CD4-positive, alpha-beta memory T cell (primary cell): ENCODE data around the gene STAT4. TPM values are rescaled to one million over a fixed set of nuclear protein-coding genes. Genes with fewer than 3 reads are reported as not detected.

ENCODE experiments used
- CTCF ChIA-PET: fragments of 350-600 bp; sonication (Branson Sonifier 250); formaldehyde crosslinking; loops from one replicate; lab custom pipeline; 2021; ENCODE audit warnings: inconsistent platforms; ENCODE audit not compliant: partially characterized antibody; lab: Charles Lee
- POLR2A ChIA-PET: fragments of 350-600 bp; sonication (Branson Sonifier 250); formaldehyde crosslinking; loops from one replicate; lab custom pipeline; 2021; ENCODE audit not compliant: partially characterized antibody; lab: Charles Lee
- DNase-seq, 5 donors: peaks; one replicate each; pipeline versions ENCODE4 v3.0.0 to v3.0.0-alpha.2; 2020 to 2022; ENCODE audit warnings: mixed read lengths in 1 of 5
- H3K27ac ChIP-seq: one replicate; pipeline ENCODE4 v1.7.0; 2013; ENCODE audit warnings: low read depth, low read length
- H3K27me3 ChIP-seq: 2 replicates; pipeline ENCODE4 v1.7.0; 2013; ENCODE audit warnings: mild to moderate bottlenecking, low read length, moderate library complexity; ENCODE audit not compliant: insufficient read depth
- H3K36me3 ChIP-seq: 2 replicates; pipeline ENCODE4 v1.7.0; 2013; ENCODE audit warnings: mild to moderate bottlenecking, low read length, moderate library complexity; ENCODE audit not compliant: insufficient read depth
- H3K4me1 ChIP-seq: 2 replicates; pipeline ENCODE4 v1.7.0; 2013; ENCODE audit warnings: mild to moderate bottlenecking, low read length, moderate library complexity; ENCODE audit not compliant: insufficient read depth
- H3K4me3 ChIP-seq, 2 donors: one replicate each; pipeline ENCODE4 v1.7.0; 2013; ENCODE audit warnings: low read length in 2 of 2, mild to moderate bottlenecking in 1 of 2
- H3K9me3 ChIP-seq, 2 donors: one replicate each; pipeline ENCODE4 v1.7.0; 2013; ENCODE audit warnings: low read length in 2 of 2, control low read depth in 1 of 2; ENCODE audit not compliant: control insufficient read depth in 1 of 2
- H3K27ac Mint-ChIP-seq, 7 donors: one replicate each; pipeline ENCODE4 v1.8.0; 2020 to 2021; ENCODE audit warnings: mixed read lengths in 7 of 7, mild to moderate bottlenecking in 6 of 7, inconsistent platforms in 3 of 7, moderate library complexity in 3 of 7
- H3K27me3 Mint-ChIP-seq, 2 donors: one replicate each; pipeline ENCODE4 v1.8.0; 2020 to 2021; ENCODE audit warnings: mixed read lengths in 2 of 2
- H3K36me3 Mint-ChIP-seq, 2 donors: one replicate each; pipeline ENCODE4 v1.8.0; 2020 to 2021; ENCODE audit warnings: mixed read lengths in 2 of 2, inconsistent platforms in 1 of 2, mild to moderate bottlenecking in 1 of 2
- H3K4me1 Mint-ChIP-seq, 4 donors: one replicate each; pipeline ENCODE4 v1.8.0; 2020 to 2021; ENCODE audit warnings: mixed read lengths in 4 of 4, mild to moderate bottlenecking in 1 of 4
- H3K4me3 Mint-ChIP-seq, 8 donors: one replicate each; pipeline ENCODE4 v1.8.0; 2020 to 2021; ENCODE audit warnings: mixed read lengths in 8 of 8, mild to moderate bottlenecking in 7 of 8, moderate library complexity in 6 of 8, inconsistent platforms in 3 of 8
- H3K9me3 Mint-ChIP-seq, 8 donors: one replicate each; pipeline ENCODE4 v1.8.0; 2020 to 2021; ENCODE audit warnings: mixed read lengths in 8 of 8, mild to moderate bottlenecking in 5 of 8, inconsistent platforms in 3 of 8, moderate library complexity in 1 of 8
- intact Hi-C: fragments of 100-400 bp; cut with micrococcal nuclease; formaldehyde crosslinking; loops from one replicate; pipeline ENCODE4 v1.15.1; 2023
- polyA plus RNA-seq, 2 donors: library from polyadenylated mRNA; unstranded; fragments of 300-500 nt; fragmentation: Illumina TruSeq; gene quantifications; one replicate each; pipeline ENCODE4 v1.2.3, GENCODE V29; 2021
- total RNA-seq, 2 experiments: library from RNA; stranded (reverse); gene quantifications; one replicate each; pipeline ENCODE4 v1.2.3, GENCODE V29; 2021

The STAT4 gene
- total and polyA plus RNA-seq, 4 experiments from 2014 or later = 69.7 to 119 (median 95.3) TPM

- ChIA-PET POLR2A (interaction anchor here (0.6 to 4.8 kb wide), 4 partner anchors 10 to 480 kb away, joined by 3 to 35 read pairs (median 10); partner anchors contain the start of gene STAT1), CTCF (interaction anchor here (1.5 to 1.6 kb wide), 2 partner anchors 49 to 153 kb away, joined by 4 to 5 read pairs; no protein-coding TSS in a partner anchor)
Measured at GRCh38 chr2:191003405-191004309, 147.1 kb downstream of the STAT4 start.

GRCh38 chr2:191001624-191002023 lies 149.2 kb downstream of the STAT4 start:
- peaks cover 91 to 95% of the 10 kb centered on the region in 2 donors for H3K36me3 Mint-ChIP-seq
- Histone ChIP-seq H3K9me3 (no peaks in the 10 kb centered on the region), H3K36me3 (peaks cover 97% of the 10 kb centered on the region), H3K27ac (peak overlapping the region; percentile 3), H3K4me3 (no peak overlapping the region), H3K4me1 (peaks cover 51% of the 10 kb centered on the region), H3K27me3 (no peaks in the 10 kb centered on the region)
- H3K9me3 Mint-ChIP-seq = peaks cover 0 to 8% (median 1%) of the 10 kb centered on the region in 8 donors
- DNase-seq = no peak
- H3K4me3 Mint-ChIP-seq = no peak overlapping the region
- peaks cover 32 to 76% (median 49%) of the 10 kb centered on the region in 4 donors for H3K4me1 Mint-ChIP-seq
- H3K27ac Mint-ChIP-seq = peak overlapping the region; percentile 36 to 88 (median 79)
- POLR2A ChIA-PET = interaction anchor here (0.9 to 4.2 kb wide), 2 partner anchors 19 to 120 kb away, joined by 5 to 17 read pairs; partner anchors contain the start of gene GLS
- intact Hi-C loops = no loop called here
- CTCF ChIA-PET = interaction anchor here (1.2 kb wide), 1 partner anchor 18 kb away, joined by 3 read pairs; no protein-coding TSS in a partner anchor
- no peaks in the 10 kb centered on the region for H3K27me3 Mint-ChIP-seq

More at GRCh38 chr2:191003405-191004309, 147.1 kb downstream of the STAT4 start:
- no peak for DNase-seq
- Mint-ChIP-seq H3K4me1 (peaks cover 40 to 85% (median 58%) of the 10 kb centered on the region in 4 donors), H3K27me3 (no peaks in the 10 kb centered on the region), H3K9me3 (peaks cover 0 to 8% (median 1%) of the 10 kb centered on the region in 8 donors), H3K27ac (peak overlapping the region; percentile 61 to 90 (median 88)), H3K36me3 (peaks cover 94 to 99% of the 10 kb centered on the region in 2 donors), H3K4me3 (peak overlapping the region in 4 of 8 donors; percentile 13 to 54 (median 26))
- Histone ChIP-seq H3K36me3 (peaks cover 97% of the 10 kb centered on the region), H3K4me3 (no peak overlapping the region), H3K27ac (peak overlapping the region; percentile 15), H3K4me1 (peaks cover 64% of the 10 kb centered on the region), H3K9me3 (no peaks in the 10 kb centered on the region), H3K27me3 (no peaks in the 10 kb centered on the region)
- intact Hi-C loops = loop anchor here (1.0 kb wide), 1 partner anchor 10 kb away; no protein-coding TSS in a partner anchor

- Mint-ChIP-seq H3K4me1 (peaks cover 31 to 76% (median 46%) of the 10 kb centered on the region in 4 donors), H3K4me3 (no peak overlapping the region), H3K27ac (peak overlapping the region in 6 of 7 donors; percentile 36 to 84 (median 74)), H3K9me3 (peaks cover 0 to 8% (median 1%) of the 10 kb centered on the region in 8 donors), H3K36me3 (peaks cover 91 to 95% of the 10 kb centered on the region in 2 donors), H3K27me3 (no peaks in the 10 kb centered on the region)
- Histone ChIP-seq H3K36me3 (peaks cover 98% of the 10 kb centered on the region), H3K4me1 (peaks cover 45% of the 10 kb centered on the region), H3K9me3 (no peaks in the 10 kb centered on the region), H3K27ac (peak overlapping the region; percentile 3), H3K4me3 (no peak overlapping the region), H3K27me3 (no peaks in the 10 kb centered on the region)
- intact Hi-C loops = no loop called here
- no peak for DNase-seq
- ChIA-PET POLR2A (no interaction called here), CTCF (interaction anchor here (0.8 to 1.4 kb wide), 2 partner anchors 11 to 22 kb away, joined by 3 to 7 read pairs; no protein-coding TSS in a partner anchor)
Measured at GRCh38 chr2:191001032-191001431, 149.8 kb downstream of the STAT4 start.

- Histone ChIP-seq H3K4me3 (no peak overlapping the region), H3K27ac (no peak overlapping the region), H3K27me3 (no peaks in the 10 kb centered on the region), H3K4me1 (peaks cover 36% of the 10 kb centered on the region), H3K36me3 (peaks cover 98% of the 10 kb centered on the region), H3K9me3 (no peaks in the 10 kb centered on the region)
- Mint-ChIP-seq H3K36me3 (peaks cover 91 to 95% of the 10 kb centered on the region in 2 donors), H3K27me3 (no peaks in the 10 kb centered on the region), H3K9me3 (peaks cover 0 to 6% (median under 1%) of the 10 kb centered on the region in 8 donors), H3K27ac (peak overlapping the region in 5 of 7 donors; percentile 4 to 69 (median 36)), H3K4me1 (peaks cover 37 to 81% (median 48%) of the 10 kb centered on the region in 4 donors), H3K4me3 (no peak overlapping the region)
- DNase-seq = no peak
- CTCF ChIA-PET = interaction anchor here (0.8 to 1.4 kb wide), 2 partner anchors 12 to 23 kb away, joined by 3 to 7 read pairs; no protein-coding TSS in a partner anchor
- intact Hi-C loops = no loop called here
- POLR2A ChIA-PET = no interaction called here
Measured at GRCh38 chr2:190999949-191000665, 150.7 kb downstream of the STAT4 start.

GRCh38 chr2:190999058-190999457 lies 151.7 kb downstream of the STAT4 start:
- peak overlapping the region in 5 of 7 donors; percentile 17 to 66 (median 36) for H3K27ac Mint-ChIP-seq
- peaks cover 95% of the 10 kb centered on the region for H3K36me3 ChIP-seq
- no peak overlapping the region for H3K4me3 Mint-ChIP-seq
- peaks cover 30% of the 10 kb centered on the region for H3K4me1 ChIP-seq
- no peaks in the 10 kb centered on the region for H3K9me3 ChIP-seq
- no peak overlapping the region for H3K27ac ChIP-seq
- H3K9me3 Mint-ChIP-seq = peaks cover 0 to 3% (median 0%) of the 10 kb centered on the region in 8 donors
- ChIA-PET POLR2A (no interaction called here), CTCF (no interaction called here)
- no peak for DNase-seq
- intact Hi-C loops = no loop called here
- H3K4me1 Mint-ChIP-seq = peaks cover 40 to 78% (median 45%) of the 10 kb centered on the region in 4 donors
- H3K36me3 Mint-ChIP-seq = peaks cover 88 to 92% of the 10 kb centered on the region in 2 donors
- H3K27me3 Mint-ChIP-seq = no peaks in the 10 kb centered on the region
- H3K4me3 ChIP-seq = no peak overlapping the region
- H3K27me3 ChIP-seq = no peaks in the 10 kb centered on the region

- H3K36me3 Mint-ChIP-seq = peaks cover 85 to 90% of the 10 kb centered on the region in 2 donors
- intact Hi-C loops = loop anchor here (2.0 kb wide), 2 partner anchors 15 kb away; no protein-coding TSS in a partner anchor
Measured at GRCh38 chr2:190997526-190998113, 153.2 kb downstream of the STAT4 start.

More at GRCh38 chr2:190997526-190998113, 153.2 kb downstream of the STAT4 start:
- Histone ChIP-seq H3K27me3 (no peaks in the 10 kb centered on the region), H3K4me3 (no peak overlapping the region), H3K4me1 (peaks cover 23% of the 10 kb centered on the region), H3K36me3 (peaks cover 92% of the 10 kb centered on the region), H3K9me3 (no peaks in the 10 kb centered on the region), H3K27ac (peak overlapping the region; percentile 25)
- Mint-ChIP-seq H3K27me3 (no peaks in the 10 kb centered on the region), H3K9me3 (no peaks in the 10 kb centered on the region), H3K4me1 (peaks cover 37 to 67% (median 42%) of the 10 kb centered on the region in 4 donors), H3K4me3 (no peak overlapping the region), H3K27ac (peak overlapping the region in 5 of 7 donors; percentile 75 to 89 (median 83))
- ChIA-PET POLR2A (interaction anchor here (0.5 to 1.7 kb wide), 5 partner anchors 10 to 118 kb away, joined by 3 to 5 read pairs (median 4); partner anchors contain the start of gene STAT1), CTCF (interaction anchor here (0.6 to 4.2 kb wide), 11 partner anchors 10 to 157 kb away, joined by 3 to 19 read pairs (median 4); no protein-coding TSS in a partner anchor)
- DNase-seq = no peak
